Endothelial cell of umbilical vein (primary cell): ENCODE measurements around the gene SH3PXD2B. TPM values are rescaled to one million over a fixed set of nuclear protein-coding genes. Genes with fewer than 3 reads are reported as not detected.

Source experiments
- BruUV-seq: library from RNA; stranded (reverse); fragments of 400-500 nt; replicated peaks from 2 replicates; lab custom pipeline; 2021; lab: Mats Ljungman, UMichigan
- CTCF ChIA-PET: fragments of 300-600, 350-600 bp; sonication (Branson Sonifier 250); formaldehyde crosslinking; loops from one replicate; lab custom pipeline; 2021; ENCODE audit warnings: antibody characterized with exemption, inconsistent platforms; lab: Charles Lee
- POLR2A ChIA-PET: fragments of 300-600, 350-600 bp; sonication (Branson Sonifier 250); formaldehyde crosslinking; loops from one replicate; lab custom pipeline; 2021; ENCODE audit warnings: antibody characterized with exemption, inconsistent platforms; lab: Charles Lee
- DNase-seq: peaks from one replicate; pipeline ENCODE4 v3.0.0-alpha.2; 2011; ENCODE audit warnings: low read depth, low spot score
- FAIRE-seq: peaks from 2 replicates; lab custom pipeline; 2011; peaks lifted over from hg19 to GRCh38; lab: Jason Lieb, UNC
- H2AFZ ChIP-seq: 2 replicates; pipeline ENCODE4 v1.6.0; 2012; ENCODE audit warnings: low read depth, low read length, control low read depth, inconsistent platforms
- H3K27ac ChIP-seq: 2 replicates; pipeline ENCODE4 v1.5.1; 2011; ENCODE audit warnings: low read depth, mild to moderate bottlenecking, control low read depth, low read length, moderate library complexity; ENCODE audit not compliant: insufficient read depth
- H3K27me3 ChIP-seq, 2 experiments: 2 replicates each; pipeline versions ENCODE4 v1.6.0 to v1.6.1; 2011; ENCODE audit warnings: low read length in 2 of 2, mixed read lengths in 1 of 2; ENCODE audit not compliant: control insufficient read depth in 2 of 2, insufficient read depth in 2 of 2
- H3K36me3 ChIP-seq, 2 experiments: 2 replicates in 1 of 2; 3 replicates in 1 of 2; pipeline ENCODE4 v1.5.1; 2011; ENCODE audit warnings: low read length in 2 of 2, mild to moderate bottlenecking in 1 of 2, moderate library complexity in 1 of 2; ENCODE audit not compliant: control insufficient read depth in 2 of 2, insufficient read depth in 2 of 2; ENCODE audit errors: extremely low read depth in 1 of 2
- H3K4me1 ChIP-seq: 3 replicates; pipeline ENCODE4 v1.5.1; 2011; ENCODE audit warnings: mild to moderate bottlenecking, low read length; ENCODE audit not compliant: control insufficient read depth, insufficient read depth; ENCODE audit errors: extremely low read depth
- H3K4me2 ChIP-seq: 2 replicates; pipeline ENCODE4 v1.6.1; 2011; ENCODE audit warnings: low read length, control low read depth, mixed read lengths; ENCODE audit not compliant: insufficient read depth
- H3K4me3 ChIP-seq, 3 experiments: fragments of 200-600 bp in 1 of 3; sonication (generic), shearing (Covaris generic) in 1 of 3; replicated peaks in 1 of 3; 2 replicates each; pipeline ENCODE4 v1.5.1; 2011 to 2016; ENCODE audit warnings: control low read depth in 3 of 3, low read length in 3 of 3, mild to moderate bottlenecking in 2 of 3, inconsistent platforms in 1 of 3, low read depth in 1 of 3, moderate library complexity in 1 of 3; ENCODE audit not compliant: insufficient read depth in 1 of 3
- H3K79me2 ChIP-seq: 2 replicates; pipeline ENCODE4 v1.6.0; 2012; ENCODE audit warnings: low read length, inconsistent platforms; ENCODE audit not compliant: control insufficient read depth, insufficient read depth
- H3K9ac ChIP-seq: replicated peaks from 2 replicates; pipeline ENCODE3; 2011; ENCODE audit warnings: low read length, control low read depth; ENCODE audit not compliant: insufficient read depth; ENCODE audit errors: extremely low read depth
- H3K9me1 ChIP-seq: replicated peaks from 3 replicates; pipeline ENCODE4 v1.6.0; 2011; ENCODE audit warnings: mild to moderate bottlenecking, low read length; ENCODE audit not compliant: control insufficient read depth, insufficient read depth; ENCODE audit errors: extremely low read depth
- H3K9me3 ChIP-seq: replicated peaks from 2 replicates; pipeline ENCODE4 v1.5.1; 2012; ENCODE audit warnings: low read length, inconsistent platforms; ENCODE audit not compliant: control insufficient read depth, insufficient read depth
- H4K20me1 ChIP-seq: replicated peaks from 2 replicates; pipeline ENCODE3; 2011; ENCODE audit warnings: mild to moderate bottlenecking, low read length; ENCODE audit not compliant: control insufficient read depth, insufficient read depth; ENCODE audit errors: extremely low read depth
- MYC ChIP-seq: IDR thresholded peaks from one replicate; pipeline ENCODE4 v1.6.1; 2011; ENCODE audit warnings: mild to moderate bottlenecking, low read depth, low read length
- POLR2AphosphoS5 ChIP-seq: IDR thresholded peaks from 2 replicates; pipeline ENCODE4 v1.6.1; 2012; ENCODE audit warnings: low read depth, mild to moderate bottlenecking, control low read depth, low read length, moderate library complexity; ENCODE audit not compliant: insufficient read depth
- dilution Hi-C: fragments of 300-500 bp; cut with MboI; formaldehyde crosslinking; loops from one replicate; pipeline ENCODE4 v1.15.0; 2019; ENCODE audit warnings: low sequenced_read_pairs; ENCODE audit not compliant: extremely low pct_ligation_motif_present
- intact Hi-C: fragments of 100-400 bp; cut with micrococcal nuclease; formaldehyde crosslinking; loops from one replicate; pipeline ENCODE4 v1.10.0; 2022
- polyA plus RNA-seq, 4 experiments: library from polyadenylated mRNA; depleted of rRNA in 3 of 4; stranded (reverse) in 3 of 4; unstranded in 1 of 4; fragments of >200 nt; gene quantifications; 2 replicates each; pipeline versions ENCODE4 v1.2.1 to v1.2.3, GENCODE V29; 2011 to 2012; ENCODE audit warnings: missing spikeins in 1 of 4
- total RNA-seq: library from RNA; stranded (reverse); gene quantifications from 2 replicates; pipeline ENCODE4 v1.2.3, GENCODE V29; 2021

The SH3PXD2B gene
- total and polyA plus RNA-seq, 2 donors (not counting 3 experiments of a cell fraction or from before 2014, with no cell fraction given), result 23.5 to 66.3 TPM

- POLR2A ChIA-PET, result no interaction called here
- H2AFZ ChIP-seq, result no peak overlapping the region
- H3K9me3 ChIP-seq, result no peaks in the 10 kb centered on the region
- no TSS peak for BruUV-seq
- no peaks in the 10 kb centered on the region for H3K79me2 ChIP-seq
- dilution Hi-C loops, result no loop called here
- TF ChIP-seq POLR2AphosphoS5, result no peak
- no peak overlapping the region for H3K4me3 ChIP-seq
- no peak for FAIRE-seq
- no peaks in the 10 kb centered on the region for H4K20me1 ChIP-seq
- H3K27ac ChIP-seq, result no peak overlapping the region
- CTCF ChIA-PET, result interaction anchor here (0.5 to 1.1 kb wide), 2 partner anchors 13 to 22 kb away, joined by 3 read pairs; no protein-coding TSS in a partner anchor
- no peak for DNase-seq
- H3K9me1 ChIP-seq, result no peaks in the 10 kb centered on the region
- intact Hi-C loops, result no loop called here
- peaks cover 0 to 2% of the 10 kb centered on the region in 2 experiments for H3K27me3 ChIP-seq
- no peaks in the 10 kb centered on the region for H3K36me3 ChIP-seq
- no peak overlapping the region for H3K4me2 ChIP-seq
- H3K4me1 ChIP-seq, result no peaks in the 10 kb centered on the region
- H3K9ac ChIP-seq, result no peak overlapping the region
Measured at GRCh38 chr5:172315587-172316493, 138.5 kb downstream of the SH3PXD2B start.

GRCh38 chr5:172313915-172314314 is 140.4 kb downstream of the SH3PXD2B start:
- Histone ChIP-seq H3K36me3 (no peaks in the 10 kb centered on the region), H4K20me1 (no peaks in the 10 kb centered on the region), H3K9me3 (no peaks in the 10 kb centered on the region), H3K9ac (no peak overlapping the region), H3K4me1 (no peaks in the 10 kb centered on the region), H3K4me3 (no peak overlapping the region), H3K27ac (no peak overlapping the region), H3K79me2 (no peaks in the 10 kb centered on the region), H3K4me2 (no peak overlapping the region), H3K9me1 (no peaks in the 10 kb centered on the region), H3K27me3 (peaks cover 0 to 2% of the 10 kb centered on the region in 2 experiments), H2AFZ (no peak overlapping the region)
- TF ChIP-seq MYC, result no peak
- DNase-seq, result no peak
- BruUV-seq, result no TSS peak
- ChIA-PET POLR2A (no interaction called here), CTCF (no interaction called here)
- dilution Hi-C loops (no loop called here), intact Hi-C loops (no loop called here)
- peak; percentile 21 for FAIRE-seq
